HCT116 (cell line): Measurements from ENCODE around the gene RASGRF2. TPM values are rescaled to one million over a fixed set of nuclear protein-coding genes. Genes with fewer than 3 reads are reported as not detected.

ENCODE experiments used
- ATAC-seq: fragments of 200-7000 bp; cut with Tn5 transposase; 2 replicates; pipeline ENCODE4 v1.9.1; 2020; ENCODE audit warnings: mild to moderate bottlenecking, moderate library complexity
- BruUV-seq: library from RNA; stranded (reverse); fragments of 400-500 nt; replicated peaks from 2 replicates; lab custom pipeline; 2021; lab: Mats Ljungman, UMichigan
- CTCF ChIA-PET: fragments of 300-600 bp; sonication (Branson Sonifier 250); formaldehyde crosslinking; loops from one replicate; lab custom pipeline; 2021; ENCODE audit warnings: antibody characterized with exemption; lab: Charles Lee
- POLR2A ChIA-PET: fragments of 300-600, 350-600 bp; sonication (Branson Sonifier 250); formaldehyde crosslinking; loops from one replicate; lab custom pipeline; 2021; ENCODE audit warnings: antibody characterized with exemption; lab: Charles Lee
- RAD21 ChIA-PET, 2 experiments: fragments of 300-600 bp; sonication (Branson Sonifier 250); formaldehyde crosslinking; loops; one replicate each; lab custom pipeline; 2023; ENCODE audit warnings: low total read pairs in 2 of 2; ENCODE audit not compliant: uncharacterized antibody in 2 of 2, unreplicated experiment in 2 of 2, low non-redundant PET in 1 of 2; lab: Charles Lee
- DNase-seq: peaks from one replicate; pipeline ENCODE4 v3.0.0-alpha.2; 2010; ENCODE audit warnings: low read depth, low spot score
- H2AFZ ChIP-seq: fragments of 200-600 bp; shearing (Covaris generic), sonication (generic); 2 replicates; pipeline ENCODE4 v1.6.1; 2017; ENCODE audit warnings: low read depth, mixed run types, mixed read lengths, antibody characterized with exemption, low read length; ENCODE audit not compliant: poor library complexity, severe bottlenecking
- H3K27ac ChIP-seq: 2 replicates; pipeline ENCODE4 v1.5.1; 2012; ENCODE audit warnings: low read depth, low read length
- H3K27me3 ChIP-seq: fragments of 200-600 bp; sonication (generic); 2 replicates; pipeline ENCODE4 v1.6.1; 2016; ENCODE audit warnings: mixed run types, low read length, mixed read lengths; ENCODE audit not compliant: insufficient read depth
- H3K36me3 ChIP-seq, 2 experiments: fragments of 200-500 bp in 1 of 2; fragments of 200-600 bp in 1 of 2; sonication (Bioruptor generic) in 1 of 2; sonication (generic) in 1 of 2; 2 replicates each; pipeline versions ENCODE4 v1.5.1 to v1.6.1; 2014 to 2016; ENCODE audit warnings: low read length in 2 of 2, inconsistent platforms in 1 of 2, mixed read lengths in 1 of 2, mixed run types in 1 of 2; ENCODE audit not compliant: insufficient read depth in 2 of 2, control insufficient read depth in 1 of 2
- H3K4me1 ChIP-seq, 2 experiments: fragments of 200-600 bp in 1 of 2; sonication (generic) in 1 of 2; 2 replicates each; pipeline versions ENCODE4 v1.5.1 to v1.6.1; 2012 to 2017; ENCODE audit warnings: low read length in 2 of 2, inconsistent platforms in 1 of 2, mild to moderate bottlenecking in 1 of 2, mixed read lengths in 1 of 2, mixed run types in 1 of 2, moderate library complexity in 1 of 2; ENCODE audit not compliant: insufficient read depth in 2 of 2, control insufficient read depth in 1 of 2
- H3K4me2 ChIP-seq: fragments of 200-600 bp; sonication (generic); 2 replicates; pipeline ENCODE4 v1.6.1; 2017; ENCODE audit warnings: mixed run types, low read length, mixed read lengths
- H3K4me3 ChIP-seq, 2 experiments: fragments of 200-600 bp in 1 of 2; sonication (generic) in 1 of 2; replicated peaks in 1 of 2; 2 replicates each; pipeline ENCODE4 v1.5.1; 2011 to 2016; ENCODE audit warnings: low read length in 2 of 2, control low read depth in 1 of 2, low read depth in 1 of 2, mild to moderate bottlenecking in 1 of 2, mixed read lengths in 1 of 2, mixed run types in 1 of 2
- H3K79me2 ChIP-seq: fragments of 200-600 bp; sonication (generic); 2 replicates; pipeline ENCODE4 v1.6.1; 2017; ENCODE audit warnings: mild to moderate bottlenecking, mixed run types, low read length, moderate library complexity, mixed read lengths; ENCODE audit not compliant: insufficient read depth
- H3K9ac ChIP-seq: fragments of 200-600 bp; sonication (generic); 2 replicates; pipeline ENCODE4 v1.6.1; 2016; ENCODE audit warnings: low read length, mixed read lengths
- H3K9me2 ChIP-seq: fragments of 200-600 bp; sonication (generic), shearing (Covaris generic); 2 replicates; pipeline ENCODE4 v1.6.1; 2017; ENCODE audit warnings: mixed run types, mild to moderate bottlenecking, moderate library complexity; ENCODE audit not compliant: insufficient read depth
- H3K9me3 ChIP-seq, 2 experiments: fragments of 200-500 bp in 1 of 2; fragments of 200-600 bp in 1 of 2; sonication (Bioruptor generic) in 1 of 2; sonication (generic) in 1 of 2; 2 replicates each; pipeline ENCODE4 v1.6.1; 2014 to 2017; ENCODE audit warnings: low read length in 2 of 2, mixed read lengths in 2 of 2, inconsistent platforms in 1 of 2, low read depth in 1 of 2, mild to moderate bottlenecking in 1 of 2, mixed run types in 1 of 2, moderate library complexity in 1 of 2; ENCODE audit not compliant: control insufficient read depth in 1 of 2, insufficient read depth in 1 of 2
- H4K20me1 ChIP-seq: fragments of 200-600 bp; sonication (generic), shearing (Covaris generic); 2 replicates; pipeline ENCODE4 v1.6.1; 2017; ENCODE audit warnings: mixed run types, mild to moderate bottlenecking, moderate library complexity; ENCODE audit not compliant: insufficient read depth
- CBX3 ChIP-seq: IDR thresholded peaks from 2 replicates; pipeline ENCODE4 v1.6.1; 2012; ENCODE audit warnings: low read depth
- CTCF ChIP-seq, 3 experiments: fragments of 200-600 bp in 1 of 3; sonication (generic) in 1 of 3; IDR thresholded peaks in 2 of 3; conservative IDR thresholded peaks in 1 of 3; 2 replicates each; pipeline ENCODE4 v1.5.1; 2012 to 2017; ENCODE audit warnings: low read depth in 2 of 3, low read length in 2 of 3, antibody characterized with exemption in 1 of 3, borderline replicate concordance in 1 of 3, control low read depth in 1 of 3, mild to moderate bottlenecking in 1 of 3, mixed read lengths in 1 of 3, mixed run types in 1 of 3, moderate library complexity in 1 of 3; ENCODE audit not compliant: insufficient read depth in 1 of 3
- EZH2phosphoT487 ChIP-seq: fragments of 200-600 bp; IDR thresholded peaks from 2 replicates; pipeline ENCODE4 v1.6.1; 2018; ENCODE audit warnings: antibody characterized with exemption, borderline replicate concordance
- FOSL1 ChIP-seq: IDR thresholded peaks from 2 replicates; pipeline ENCODE4 v1.6.1; 2012; ENCODE audit warnings: low read depth
- POLR2A ChIP-seq: IDR thresholded peaks from 2 replicates; pipeline ENCODE4 v1.7.0; 2011; ENCODE audit warnings: borderline replicate concordance; ENCODE audit not compliant: insufficient read depth, insufficient read length; ENCODE audit errors: extremely low read depth
- RAD21 ChIP-seq: IDR thresholded peaks from 2 replicates; pipeline ENCODE4 v1.6.1; 2012; ENCODE audit warnings: low read depth, mild to moderate bottlenecking
- REST ChIP-seq: IDR thresholded peaks from 2 replicates; pipeline ENCODE4 v1.6.1; 2012; ENCODE audit warnings: low read depth
- SRF ChIP-seq: IDR thresholded peaks from 2 replicates; pipeline ENCODE4 v1.6.1; 2012; ENCODE audit warnings: low read depth
- TCF7L2 ChIP-seq: IDR thresholded peaks from 2 replicates; pipeline ENCODE4 v1.7.0; 2011; ENCODE audit warnings: borderline replicate concordance, inconsistent platforms; ENCODE audit not compliant: insufficient read depth, insufficient read length; ENCODE audit errors: extremely low read depth
- YY1 ChIP-seq: IDR thresholded peaks from 2 replicates; pipeline ENCODE4 v1.6.1; 2011; ENCODE audit warnings: low read length, low read depth, moderate library complexity, mild to moderate bottlenecking; ENCODE audit not compliant: insufficient replicate concordance; ENCODE audit errors: extremely low read depth
- ZNF274 ChIP-seq: fragments of 200-500 bp; sonication (Bioruptor generic); IDR thresholded peaks from 2 replicates; pipeline ENCODE4 v1.6.1; 2014; ENCODE audit warnings: mild to moderate bottlenecking, low read depth, low read length, inconsistent platforms
- intact Hi-C: fragments of 100-400 bp; cut with micrococcal nuclease; formaldehyde crosslinking; loops from 2 replicates; pipeline ENCODE4 v1.10.0; 2022
- total RNA-seq: library from RNA; stranded (reverse); gene quantifications from one replicate; pipeline ENCODE4 v1.2.1, GENCODE V29; 2021; ENCODE audit not compliant: unreplicated experiment
- TF ChIP-seq, protein P1 (sequence below): IDR thresholded peaks from 2 replicates; pipeline ENCODE4 v1.6.1; 2012

Gene RASGRF2
- total RNA-seq, 1 experiment from 2014 or later: 0.05 TPM

- TF ChIP-seq YY1 (no peak), REST (peak; percentile 62)
- no peaks in the 10 kb centered on the region for H3K4me1 ChIP-seq
- no peak overlapping the region for H3K4me3 ChIP-seq
- H3K4me2 ChIP-seq: no peak overlapping the region
- POLR2A ChIA-PET: no interaction called here
- no peaks in the 10 kb centered on the region for H3K9me3 ChIP-seq
- BruUV-seq: no TSS peak
- no peaks in the 10 kb centered on the region for H3K27me3 ChIP-seq
- RAD21 ChIA-PET: no interaction called here
- H3K27ac ChIP-seq: no peak overlapping the region
- H3K79me2 ChIP-seq: no peaks in the 10 kb centered on the region
- CTCF ChIA-PET: no interaction called here
- no peak overlapping the region for H3K9ac ChIP-seq
- no peak for DNase-seq
- no peaks in the 10 kb centered on the region for H3K9me2 ChIP-seq
- no peaks in the 10 kb centered on the region for H3K36me3 ChIP-seq
- H4K20me1 ChIP-seq: no peaks in the 10 kb centered on the region
- intact Hi-C loops: no loop called here
- no peak for ATAC-seq
- H2AFZ ChIP-seq: no peak overlapping the region
Measured at GRCh38 chr5:80921026-80921425, 39.1 kb upstream of the RASGRF2 start.

GRCh38 chr5:80925931-80926330 is 34.2 kb upstream of the RASGRF2 start:
- Histone ChIP-seq H3K27ac (no peak overlapping the region), H3K4me2 (no peak overlapping the region), H3K79me2 (no peaks in the 10 kb centered on the region), H4K20me1 (no peaks in the 10 kb centered on the region), H2AFZ (no peak overlapping the region), H3K27me3 (no peaks in the 10 kb centered on the region), H3K9me3 (no peaks in the 10 kb centered on the region), H3K9ac (no peak overlapping the region), H3K4me1 (no peaks in the 10 kb centered on the region), H3K36me3 (no peaks in the 10 kb centered on the region), H3K9me2 (no peaks in the 10 kb centered on the region), H3K4me3 (no peak overlapping the region)
- ATAC-seq: no peak
- ChIA-PET CTCF (no interaction called here), RAD21 (no interaction called here), POLR2A (no interaction called here)
- no peak for DNase-seq
- no TSS peak for BruUV-seq
- intact Hi-C loops: no loop called here
- no peak for TF ChIP-seq TCF7L2
- TF ChIP-seq CBX3: no peak
- TF ChIP-seq YY1: no peak
- TF ChIP-seq, protein P1, sequence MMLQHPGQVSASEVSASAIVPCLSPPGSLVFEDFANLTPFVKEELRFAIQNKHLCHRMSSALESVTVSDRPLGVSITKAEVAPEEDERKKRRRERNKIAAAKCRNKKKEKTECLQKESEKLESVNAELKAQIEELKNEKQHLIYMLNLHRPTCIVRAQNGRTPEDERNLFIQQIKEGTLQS: no peak
- TF ChIP-seq RAD21: no peak
- no peak for TF ChIP-seq POLR2A
- TF ChIP-seq FOSL1: no peak
- TF ChIP-seq SRF: no peak
- TF ChIP-seq ZNF274: no peak
- TF ChIP-seq CTCF (IDR thresholded peaks at IDR 0.05 in 2 of 3, conservative IDR thresholded peaks at IDR 0.05 in 1 of 3; ENCODE audit: borderline replicate concordance in 1 of 3, insufficient read depth in 1 of 3, low read depth in 2 of 3, low read length in 2 of 3): no peak
- TF ChIP-seq EZH2phosphoT487: no peak
